HL-60 (cell line): Measurements from ENCODE around the gene PCSK5.

Source experiments
- DNase-seq, 2 experiments: peaks; one replicate each; pipeline ENCODE4 v3.0.0-alpha.2; 2010 to 2020; ENCODE audit warnings: low read depth in 1 of 2, low spot score in 1 of 2
- H3K27ac ChIP-seq: fragments of 250-450 bp; sonication (Bioruptor Pico); replicated peaks from 2 replicates; pipeline ENCODE4 v1.5.1; 2020; ENCODE audit warnings: mild to moderate bottlenecking, moderate library complexity
- H3K27me3 ChIP-seq: fragments of 250-450 bp; sonication (Bioruptor Pico); 2 replicates; pipeline ENCODE4 v1.5.1; 2021; ENCODE audit warnings: mild to moderate bottlenecking, moderate library complexity; ENCODE audit not compliant: insufficient read depth, poor library complexity, severe bottlenecking
- H3K4me3 ChIP-seq: replicated peaks from 2 replicates; pipeline ENCODE4 v1.5.1; 2011; ENCODE audit warnings: mild to moderate bottlenecking, control low read depth, low read length; ENCODE audit not compliant: insufficient read depth
- GABPA ChIP-seq: IDR thresholded peaks from 2 replicates; pipeline ENCODE4 v1.6.1; 2012; ENCODE audit warnings: low read depth
- POLR2AphosphoS5 ChIP-seq: IDR thresholded peaks from 2 replicates; pipeline ENCODE4 v1.6.1; 2012; ENCODE audit warnings: low read depth
- SPI1 ChIP-seq: IDR thresholded peaks from 2 replicates; pipeline ENCODE4 v1.6.1; 2012; ENCODE audit warnings: low read depth, mild to moderate bottlenecking, borderline replicate concordance
- TF ChIP-seq, protein P1 (sequence below): IDR thresholded peaks from one replicate; pipeline ENCODE4 v1.5.1; 2011; ENCODE audit warnings: low read length, control low read depth, inconsistent platforms; ENCODE audit not compliant: insufficient read depth
- TF ChIP-seq, protein P2 (sequence below): IDR thresholded peaks from 2 replicates; pipeline ENCODE4 v1.6.1; 2012; ENCODE audit warnings: low read depth; ENCODE audit not compliant: insufficient replicate concordance

The PCSK5 gene

DNA sequence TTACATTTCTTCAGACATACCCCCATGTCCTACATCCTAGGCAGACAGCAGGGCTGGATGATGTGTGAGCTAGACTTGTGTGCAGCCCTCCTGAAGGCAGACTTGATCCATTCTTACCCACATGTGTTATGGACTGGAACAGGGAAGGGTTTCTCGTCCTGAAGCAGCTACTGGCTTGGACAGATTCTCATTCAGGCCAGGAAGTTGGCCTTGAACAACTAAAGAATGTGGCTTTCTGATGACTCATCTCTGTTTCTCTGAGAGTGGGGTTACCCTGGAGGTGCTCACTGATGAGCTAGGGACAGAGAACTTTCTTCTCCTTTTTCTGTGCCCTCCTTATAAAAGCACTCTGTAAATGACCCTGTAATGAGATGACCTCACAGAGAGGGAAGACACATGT, 246.5 kb downstream of the PCSK5 start:
- peak; percentile 10; the same call in 1 of the 2 replicates for TF ChIP-seq SPI1
- TF ChIP-seq, protein P1, sequence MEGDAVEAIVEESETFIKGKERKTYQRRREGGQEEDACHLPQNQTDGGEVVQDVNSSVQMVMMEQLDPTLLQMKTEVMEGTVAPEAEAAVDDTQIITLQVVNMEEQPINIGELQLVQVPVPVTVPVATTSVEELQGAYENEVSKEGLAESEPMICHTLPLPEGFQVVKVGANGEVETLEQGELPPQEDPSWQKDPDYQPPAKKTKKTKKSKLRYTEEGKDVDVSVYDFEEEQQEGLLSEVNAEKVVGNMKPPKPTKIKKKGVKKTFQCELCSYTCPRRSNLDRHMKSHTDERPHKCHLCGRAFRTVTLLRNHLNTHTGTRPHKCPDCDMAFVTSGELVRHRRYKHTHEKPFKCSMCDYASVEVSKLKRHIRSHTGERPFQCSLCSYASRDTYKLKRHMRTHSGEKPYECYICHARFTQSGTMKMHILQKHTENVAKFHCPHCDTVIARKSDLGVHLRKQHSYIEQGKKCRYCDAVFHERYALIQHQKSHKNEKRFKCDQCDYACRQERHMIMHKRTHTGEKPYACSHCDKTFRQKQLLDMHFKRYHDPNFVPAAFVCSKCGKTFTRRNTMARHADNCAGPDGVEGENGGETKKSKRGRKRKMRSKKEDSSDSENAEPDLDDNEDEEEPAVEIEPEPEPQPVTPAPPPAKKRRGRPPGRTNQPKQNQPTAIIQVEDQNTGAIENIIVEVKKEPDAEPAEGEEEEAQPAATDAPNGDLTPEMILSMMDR, result no peak
- TF ChIP-seq, protein P2, sequence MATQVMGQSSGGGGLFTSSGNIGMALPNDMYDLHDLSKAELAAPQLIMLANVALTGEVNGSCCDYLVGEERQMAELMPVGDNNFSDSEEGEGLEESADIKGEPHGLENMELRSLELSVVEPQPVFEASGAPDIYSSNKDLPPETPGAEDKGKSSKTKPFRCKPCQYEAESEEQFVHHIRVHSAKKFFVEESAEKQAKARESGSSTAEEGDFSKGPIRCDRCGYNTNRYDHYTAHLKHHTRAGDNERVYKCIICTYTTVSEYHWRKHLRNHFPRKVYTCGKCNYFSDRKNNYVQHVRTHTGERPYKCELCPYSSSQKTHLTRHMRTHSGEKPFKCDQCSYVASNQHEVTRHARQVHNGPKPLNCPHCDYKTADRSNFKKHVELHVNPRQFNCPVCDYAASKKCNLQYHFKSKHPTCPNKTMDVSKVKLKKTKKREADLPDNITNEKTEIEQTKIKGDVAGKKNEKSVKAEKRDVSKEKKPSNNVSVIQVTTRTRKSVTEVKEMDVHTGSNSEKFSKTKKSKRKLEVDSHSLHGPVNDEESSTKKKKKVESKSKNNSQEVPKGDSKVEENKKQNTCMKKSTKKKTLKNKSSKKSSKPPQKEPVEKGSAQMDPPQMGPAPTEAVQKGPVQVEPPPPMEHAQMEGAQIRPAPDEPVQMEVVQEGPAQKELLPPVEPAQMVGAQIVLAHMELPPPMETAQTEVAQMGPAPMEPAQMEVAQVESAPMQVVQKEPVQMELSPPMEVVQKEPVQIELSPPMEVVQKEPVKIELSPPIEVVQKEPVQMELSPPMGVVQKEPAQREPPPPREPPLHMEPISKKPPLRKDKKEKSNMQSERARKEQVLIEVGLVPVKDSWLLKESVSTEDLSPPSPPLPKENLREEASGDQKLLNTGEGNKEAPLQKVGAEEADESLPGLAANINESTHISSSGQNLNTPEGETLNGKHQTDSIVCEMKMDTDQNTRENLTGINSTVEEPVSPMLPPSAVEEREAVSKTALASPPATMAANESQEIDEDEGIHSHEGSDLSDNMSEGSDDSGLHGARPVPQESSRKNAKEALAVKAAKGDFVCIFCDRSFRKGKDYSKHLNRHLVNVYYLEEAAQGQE, result no peak
- no peak for TF ChIP-seq POLR2AphosphoS5
- peak in 1 of 2 experiments; percentile 64 for DNase-seq
- Histone ChIP-seq H3K4me3 (no peak overlapping the region), H3K27ac (peak overlapping the region; percentile 28), H3K27me3 (no peaks in the 10 kb centered on the region)

DNA sequence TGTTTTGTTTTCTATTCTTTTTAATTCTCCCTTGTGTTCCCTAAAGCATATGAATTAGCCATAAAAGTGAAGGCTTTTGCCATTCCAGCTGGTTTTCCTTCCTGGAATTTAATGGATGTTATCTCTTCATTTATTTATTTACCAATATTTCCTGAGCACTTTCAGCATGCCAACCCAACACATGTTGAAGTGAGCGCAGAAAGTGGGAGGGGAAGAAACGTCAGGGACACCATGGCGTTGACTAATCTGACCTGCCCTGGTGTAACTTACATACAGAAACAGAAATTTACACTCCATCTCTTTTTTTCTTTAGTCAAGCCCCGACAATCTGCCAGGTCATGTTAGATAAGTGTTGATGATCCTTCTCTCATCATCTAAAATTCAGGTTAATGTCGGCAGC, 247.5 kb downstream of the PCSK5 start:
- no peak for DNase-seq
- no peaks in the 10 kb centered on the region for H3K27me3 ChIP-seq
- TF ChIP-seq, protein P1, result no peak
- TF ChIP-seq GABPA, result no peak
- no peak for TF ChIP-seq SPI1
- TF ChIP-seq, protein P2, result no peak
- TF ChIP-seq POLR2AphosphoS5, result no peak
- H3K4me3 ChIP-seq, result no peak overlapping the region
- H3K27ac ChIP-seq, result no peak overlapping the region

DNA sequence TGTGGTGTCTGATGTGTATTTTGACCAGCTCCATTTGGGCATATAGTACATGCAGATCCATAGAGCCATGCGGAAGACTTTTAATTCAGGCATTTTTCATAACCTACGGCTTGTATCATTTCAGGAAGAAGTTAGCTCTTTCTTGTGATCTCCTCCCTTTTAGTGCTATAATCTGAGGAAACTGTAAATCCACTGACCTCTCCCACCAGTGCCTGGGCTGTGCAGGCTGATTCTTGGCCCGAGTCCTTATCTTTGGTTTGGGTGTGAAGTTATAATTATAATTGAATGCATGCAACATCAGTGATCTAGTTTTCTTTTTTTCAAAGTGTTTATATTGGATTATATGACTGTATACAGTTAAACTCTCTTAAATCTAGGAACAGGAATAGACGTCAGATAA, 247.9 kb downstream of the PCSK5 start:
- TF ChIP-seq, protein P1, result no peak
- TF ChIP-seq SPI1 (no peak), POLR2AphosphoS5 (no peak), GABPA (no peak)
- TF ChIP-seq, protein P2, result no peak
- H3K27me3 ChIP-seq, result no peaks in the 10 kb centered on the region
- H3K4me3 ChIP-seq, result no peak overlapping the region
- no peak for DNase-seq
- no peak overlapping the region for H3K27ac ChIP-seq
